GM12873 (cell line): ENCODE data around the gene DHRS2.

Source experiments
- CTCF ChIP-seq: IDR thresholded peaks from 2 replicates; pipeline ENCODE4 v1.5.1; 2012; ENCODE audit warnings: low read depth, mild to moderate bottlenecking, moderate library complexity, low read length, control low read depth; ENCODE audit not compliant: insufficient read depth; ENCODE audit errors: missing control alignments

Gene DHRS2

DNA sequence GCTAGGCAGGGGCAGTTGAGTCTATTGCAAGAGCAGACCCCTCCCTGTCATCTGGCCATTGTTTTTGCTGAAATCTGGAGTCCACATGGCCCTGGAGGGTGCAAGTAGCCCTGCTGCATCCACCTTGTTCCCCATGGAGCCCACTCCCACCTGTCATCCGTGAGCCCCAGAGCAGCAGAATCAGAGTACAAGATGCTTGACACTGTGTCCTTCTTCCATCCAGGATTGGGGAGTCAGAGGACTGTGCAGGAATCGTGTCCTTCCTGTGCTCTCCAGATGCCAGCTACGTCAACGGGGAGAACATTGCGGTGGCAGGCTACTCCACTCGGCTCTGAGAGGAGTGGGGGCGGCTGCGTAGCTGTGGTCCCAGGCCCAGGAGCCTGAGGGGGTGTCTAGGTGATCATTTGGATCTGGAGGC is 8.8 kb downstream of the DHRS2 start:
- TF ChIP-seq CTCF, result no peak

DNA sequence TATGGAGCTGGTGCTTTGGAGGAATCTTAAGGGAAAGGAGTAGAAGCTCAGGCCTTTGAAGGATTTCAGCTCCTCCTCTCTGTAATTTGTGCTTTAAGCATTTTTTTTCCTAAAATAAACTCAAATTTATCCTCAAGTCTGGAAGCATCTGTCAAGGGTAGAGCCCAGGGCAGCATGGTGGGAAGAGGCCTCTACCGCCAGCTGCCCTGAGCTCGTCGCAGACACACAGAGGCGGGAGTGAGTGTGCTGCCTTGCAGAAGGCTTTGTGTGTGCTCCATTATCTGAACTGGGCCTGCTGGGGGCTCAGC is 9.3 kb downstream of the DHRS2 start:
- TF ChIP-seq CTCF, result no peak

DNA sequence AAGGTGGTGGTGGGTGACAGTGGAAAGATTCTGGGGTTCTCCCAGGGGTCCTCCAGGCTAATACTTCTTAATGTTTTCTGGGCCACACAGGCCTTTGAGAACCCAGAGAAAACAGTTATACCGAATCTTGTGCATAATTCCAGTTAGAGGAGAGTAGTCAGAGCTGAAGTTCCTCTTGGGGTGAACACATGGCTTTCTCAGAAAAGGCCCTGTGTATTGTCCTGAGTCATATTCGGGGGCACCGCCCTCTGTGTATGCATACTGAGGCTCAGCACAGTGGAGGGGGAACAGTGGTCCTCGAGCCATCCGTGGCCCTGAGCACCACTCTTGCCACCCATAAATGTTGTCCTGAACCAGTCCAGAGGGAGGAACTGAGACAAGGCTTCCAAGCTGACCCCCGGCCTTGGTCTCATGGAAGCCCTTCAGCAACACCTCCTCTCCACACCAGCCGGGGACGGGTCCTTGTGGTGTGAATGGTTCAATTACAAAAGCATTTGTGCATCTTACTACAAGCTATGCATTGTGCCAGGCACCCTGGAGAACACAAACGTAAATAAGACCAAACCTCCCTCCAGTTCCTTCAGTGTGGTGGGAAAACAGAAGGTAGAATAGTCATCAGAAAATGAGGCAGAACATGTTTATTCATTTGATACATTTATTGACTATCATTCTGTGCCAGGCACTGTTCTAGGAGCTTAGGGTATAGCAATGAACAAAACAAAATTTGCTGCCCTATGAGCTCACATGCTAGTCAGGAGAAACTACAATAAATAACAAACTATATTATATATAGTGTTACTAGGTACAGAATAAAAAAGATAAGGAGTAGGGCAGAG is 9.9 kb downstream of the DHRS2 start:
- no peak for TF ChIP-seq CTCF

- TF ChIP-seq CTCF, result no peak
Observed at GRCh38 chr14:23646648-23647549, 10.7 kb downstream of the DHRS2 start.

- no peak for TF ChIP-seq CTCF
Observed at GRCh38 chr14:23647619-23648018, 11.5 kb downstream of the DHRS2 start.

GRCh38 chr14:23648764-23649460 is 12.7 kb downstream of the DHRS2 start:
- no peak for TF ChIP-seq CTCF

DNA sequence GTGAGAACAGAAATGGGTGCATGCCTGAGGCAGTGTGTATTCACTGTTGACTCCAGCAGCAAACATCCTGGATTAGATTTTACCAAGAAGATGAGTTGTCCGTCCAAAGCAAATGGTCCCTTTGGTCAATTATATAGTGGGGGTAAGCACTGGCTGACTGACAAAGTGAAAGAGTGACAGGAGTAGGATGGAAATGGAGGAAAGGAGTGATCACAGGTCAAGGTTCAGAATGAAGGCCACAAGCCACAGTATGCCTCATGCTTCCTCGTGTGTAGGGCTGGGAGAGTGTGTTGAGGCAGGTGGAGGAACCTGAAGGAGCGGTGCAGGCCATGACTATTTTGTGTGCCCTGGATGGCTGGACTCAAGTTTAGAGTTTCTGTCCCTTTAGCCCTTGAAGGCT is 14.3 kb downstream of the DHRS2 start:
- TF ChIP-seq CTCF, result no peak
